Muscle of arm (tissue), 12 donors: ENCODE measurements around the gene LMX1A. TPM values are rescaled to one million over a fixed set of nuclear protein-coding genes. Genes with fewer than 3 reads are reported as not detected.

ENCODE experiments used
- DNase-seq: peaks from one replicate; pipeline ENCODE4 v3.0.0-alpha.2; 2013
- polyA plus RNA-seq, 12 donors: library from polyadenylated mRNA; unstranded; fragments of 120-200 nt; gene quantifications; one replicate each; pipeline ENCODE4 v1.2.1, GENCODE V29; 2013; ENCODE audit not compliant: insufficient read length in 12 of 12

Gene LMX1A
- polyA plus RNA-seq, 12 donors = 0.81 to 2.3 (median 1.6) TPM; not detected in 2

DNA sequence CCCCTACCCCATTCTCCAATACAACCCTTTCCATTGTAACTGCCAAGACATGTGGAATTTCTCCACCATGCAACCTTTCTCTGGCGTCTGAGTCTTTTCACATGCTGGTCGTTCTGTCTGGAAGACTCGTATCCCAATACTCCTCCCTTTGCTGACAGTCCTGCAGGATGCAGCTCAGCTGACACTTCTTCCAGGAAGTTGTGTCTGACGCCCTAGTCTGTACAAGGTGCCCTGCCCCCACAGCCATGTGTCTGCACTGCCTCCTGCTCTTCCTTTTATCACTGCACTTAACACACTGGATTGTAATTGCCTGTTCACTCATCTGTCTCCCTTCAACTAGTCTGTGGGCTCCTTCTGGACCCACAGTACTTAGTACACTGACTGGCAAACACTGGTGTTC lies 188.0 kb downstream of the LMX1A start:
- no peak for DNase-seq

DNA sequence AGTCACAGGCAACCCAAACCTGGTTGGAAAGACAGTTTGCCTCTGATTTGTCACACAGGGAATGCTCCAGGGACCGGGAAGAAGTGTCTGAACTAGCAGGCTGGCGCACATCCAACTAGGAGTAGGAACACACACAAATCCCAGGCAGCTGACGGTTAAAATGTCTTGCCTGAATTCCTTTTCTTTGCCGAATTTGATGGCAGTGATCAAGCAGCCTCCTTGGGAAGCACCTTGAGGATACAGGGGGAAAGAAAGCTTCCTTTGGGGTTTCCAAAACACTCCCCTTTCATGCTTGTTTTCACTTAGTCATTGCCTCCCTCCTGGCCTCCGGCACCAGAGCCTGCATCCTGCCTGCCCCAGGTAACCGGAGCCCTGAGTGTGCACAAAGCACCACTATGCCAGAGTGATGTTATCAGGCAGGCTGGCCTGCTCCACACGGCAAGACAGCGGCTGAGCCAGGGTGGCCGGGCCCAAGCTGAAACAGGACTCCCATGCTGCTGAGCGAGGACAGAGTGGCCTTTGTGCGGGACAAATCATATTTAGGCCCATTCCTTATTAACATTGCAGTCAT lies 193.8 kb downstream of the LMX1A start:
- DNase-seq = no peak

DNA sequence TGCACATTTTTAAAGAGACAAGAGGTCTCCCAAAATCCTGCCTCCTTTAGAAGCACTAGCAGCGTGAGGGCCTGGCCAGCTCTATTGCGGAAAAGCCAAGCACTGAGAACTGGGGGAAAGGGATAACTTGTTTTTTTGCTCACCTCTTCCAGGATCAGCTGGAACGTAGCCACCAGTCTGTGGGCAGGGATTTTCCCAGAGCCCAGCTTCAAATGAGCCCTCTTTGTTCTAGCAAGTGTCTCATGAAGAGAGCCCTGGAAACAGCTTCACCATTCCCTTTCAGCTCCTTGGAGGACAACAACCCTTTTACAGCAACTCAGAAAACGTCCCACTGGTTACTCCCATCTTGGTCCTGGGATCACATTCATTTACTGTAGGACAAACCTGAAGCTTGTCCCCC lies 195.4 kb downstream of the LMX1A start:
- no peak for DNase-seq

DNA sequence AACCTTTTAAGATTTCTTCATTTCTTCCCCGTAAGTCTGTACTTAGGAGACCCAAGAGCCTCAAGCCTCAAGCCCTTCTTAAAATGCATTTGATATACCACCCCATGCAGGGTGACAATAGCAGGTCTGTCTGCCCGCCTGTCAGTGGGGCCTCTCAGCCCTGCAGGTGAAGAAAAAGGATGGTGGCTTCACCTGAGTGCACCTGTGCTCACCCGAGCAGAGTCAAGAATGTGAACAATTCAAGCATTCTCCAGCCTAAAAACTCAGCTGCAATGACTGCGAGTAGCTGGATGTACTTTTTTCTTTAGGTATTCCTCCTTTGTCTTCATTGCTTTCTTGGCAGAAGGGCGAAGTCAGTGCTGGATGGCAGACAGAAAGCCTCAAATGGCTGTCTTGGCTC lies 203.3 kb downstream of the LMX1A start:
- DNase-seq = no peak

DNA sequence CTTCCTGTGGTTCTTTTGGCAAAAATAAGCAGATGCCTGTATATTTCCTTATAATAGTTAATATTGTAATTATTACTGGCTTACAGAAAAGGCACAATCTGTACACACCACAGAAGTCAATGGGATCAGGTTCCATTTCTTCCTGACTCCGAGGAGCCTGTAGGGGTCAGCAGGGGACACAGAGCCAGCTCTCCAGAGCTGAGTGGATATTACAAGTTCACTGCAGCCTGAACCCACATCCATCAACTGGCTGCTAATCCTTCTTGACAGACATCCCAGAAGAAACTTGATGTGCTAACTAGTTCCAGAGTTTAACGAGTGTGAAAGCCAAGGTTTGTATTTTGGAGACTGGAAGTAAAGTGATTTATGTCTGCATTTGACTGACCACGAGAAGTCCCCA lies 203.8 kb downstream of the LMX1A start:
- no peak for DNase-seq

DNA sequence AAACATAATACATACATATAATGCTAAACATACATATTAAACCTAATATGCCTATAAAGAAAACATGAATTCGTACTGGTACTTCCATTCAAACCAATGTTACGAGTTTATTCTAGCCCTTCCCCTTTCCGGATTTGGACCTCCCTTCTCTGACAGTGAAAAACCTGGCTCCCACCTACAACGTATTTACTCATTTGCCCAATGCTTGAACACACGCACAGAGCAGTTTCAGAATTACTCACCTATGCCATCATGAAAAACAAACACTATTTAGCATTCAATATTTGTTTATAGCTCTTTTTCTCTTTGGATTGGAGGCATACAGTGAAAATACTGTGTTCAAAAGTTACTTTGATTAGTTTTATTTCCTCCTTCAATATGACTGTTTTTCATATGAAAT lies 204.4 kb downstream of the LMX1A start:
- no peak for DNase-seq

Other genes with a start within 250 kb of the LMX1A start
- gene RXRG, start 88.4 kb upstream of the LMX1A start, polyA plus RNA-seq = 10 to 100 TPM in 11 of 12 donors, not detected in 1; 30.4 to 68.1 (median 56.0) TPM
- gene LRRC52, start 187.3 kb upstream of the LMX1A start, polyA plus RNA-seq = under 1 TPM in 5 of 12 donors, not detected in 7; 0.14 to 0.57 (median 0.32) TPM